Measurements from ENCODE around the gene GGTLC1.
"Not testable (repeated sequence)": the region's sequence is repeated elsewhere in the genome, so short reads cannot be mapped to it uniquely, and the experiment has no call there.

The GGTLC1 gene

GRCh38 chr20:23985790-23986225 is 2.8 kb downstream of the GGTLC1 start:
- not testable (repeated sequence) for H3K27ac Mint-ChIP-seq; H3K4me3 Mint-ChIP-seq; ATAC-seq (replicated peaks); H3K9me3 Mint-ChIP-seq; H3K36me3 Mint-ChIP-seq; H3K4me1 Mint-ChIP-seq; H3K27me3 Mint-ChIP-seq; DNase-seq

GRCh38 chr20:23985066-23985789 is 3.4 kb downstream of the GGTLC1 start:
- DNase-seq; ATAC-seq (replicated peaks); H3K27ac Mint-ChIP-seq; H3K36me3 Mint-ChIP-seq; H3K4me3 Mint-ChIP-seq; H3K27me3 Mint-ChIP-seq; H3K4me1 Mint-ChIP-seq; H3K9me3 Mint-ChIP-seq: not testable (repeated sequence)

- H3K27ac Mint-ChIP-seq; DNase-seq; ATAC-seq (replicated peaks); H3K27me3 Mint-ChIP-seq; H3K36me3 Mint-ChIP-seq; H3K4me1 Mint-ChIP-seq; H3K9me3 Mint-ChIP-seq; H3K4me3 Mint-ChIP-seq: not testable (repeated sequence)
Measured at GRCh38 chr20:23984476-23985023, 4.0 kb downstream of the GGTLC1 start.

GRCh38 chr20:23982112-23983018 is 6.2 kb downstream of the GGTLC1 start:
- H3K9me3 Mint-ChIP-seq; H3K36me3 Mint-ChIP-seq; H3K4me3 Mint-ChIP-seq; H3K27me3 Mint-ChIP-seq; H3K27ac Mint-ChIP-seq; ATAC-seq (replicated peaks); DNase-seq: not testable (repeated sequence)
- peaks cover 3 to 20% of the 10 kb centered on the region in 2 donors for H3K4me1 Mint-ChIP-seq

GRCh38 chr20:23981526-23981925 is 7.1 kb downstream of the GGTLC1 start:
- not testable (repeated sequence) for H3K36me3 Mint-ChIP-seq; H3K27ac Mint-ChIP-seq; H3K4me3 Mint-ChIP-seq; ATAC-seq (replicated peaks); H3K9me3 Mint-ChIP-seq; H3K27me3 Mint-ChIP-seq; DNase-seq
- peaks cover 3 to 20% of the 10 kb centered on the region in 2 donors for H3K4me1 Mint-ChIP-seq

- not testable (repeated sequence) for H3K9me3 Mint-ChIP-seq; H3K27ac Mint-ChIP-seq; ATAC-seq (replicated peaks); H3K4me3 Mint-ChIP-seq; DNase-seq; H3K27me3 Mint-ChIP-seq; H3K36me3 Mint-ChIP-seq
- H3K4me1 Mint-ChIP-seq = peaks cover 3 to 20% of the 10 kb centered on the region in 2 donors
Measured at GRCh38 chr20:23981014-23981413, 7.6 kb downstream of the GGTLC1 start.

- peaks cover 3 to 20% of the 10 kb centered on the region in 2 donors for H3K4me1 Mint-ChIP-seq
- not testable (repeated sequence) for DNase-seq; H3K9me3 Mint-ChIP-seq; H3K36me3 Mint-ChIP-seq; H3K4me3 Mint-ChIP-seq; ATAC-seq (replicated peaks); H3K27ac Mint-ChIP-seq; H3K27me3 Mint-ChIP-seq
Measured at GRCh38 chr20:23979899-23980811, 8.4 kb downstream of the GGTLC1 start.

- H3K4me3 Mint-ChIP-seq; H3K27ac Mint-ChIP-seq; DNase-seq; H3K27me3 Mint-ChIP-seq; H3K36me3 Mint-ChIP-seq; H3K9me3 Mint-ChIP-seq; ATAC-seq (replicated peaks): not testable (repeated sequence)
- peaks cover 3 to 20% of the 10 kb centered on the region in 2 donors for H3K4me1 Mint-ChIP-seq
Measured at GRCh38 chr20:23979380-23979779, 9.2 kb downstream of the GGTLC1 start.

GRCh38 chr20:23978457-23978856 is 10.1 kb downstream of the GGTLC1 start:
- H3K27ac Mint-ChIP-seq, DNase-seq, H3K27me3 Mint-ChIP-seq, H3K9me3 Mint-ChIP-seq, H3K36me3 Mint-ChIP-seq, H3K4me3 Mint-ChIP-seq: not testable (repeated sequence)
- H3K4me1 Mint-ChIP-seq = peaks cover 3 to 20% of the 10 kb centered on the region in 2 donors
- peak; percentile 31 to 39 for ATAC-seq (replicated peaks)

GRCh38 chr20:23974966-23975365 is 13.6 kb downstream of the GGTLC1 start:
- DNase-seq = no peak
- H3K27ac Mint-ChIP-seq = no peak overlapping the region
- no peaks in the 10 kb centered on the region for H3K36me3 Mint-ChIP-seq
- ATAC-seq (replicated peaks) = no peak
- no peak overlapping the region for H3K4me3 Mint-ChIP-seq
- H3K27me3 Mint-ChIP-seq = no peaks in the 10 kb centered on the region
- peaks cover 0 to 14% of the 10 kb centered on the region in 2 donors for H3K4me1 Mint-ChIP-seq
- peaks cover 0 to under 1% of the 10 kb centered on the region in 2 donors for H3K9me3 Mint-ChIP-seq

GRCh38 chr20:23971310-23971709 is 17.3 kb downstream of the GGTLC1 start:
- H3K27ac Mint-ChIP-seq = no peak overlapping the region
- H3K9me3 Mint-ChIP-seq = no peaks in the 10 kb centered on the region
- H3K27me3 Mint-ChIP-seq = no peaks in the 10 kb centered on the region
- H3K4me1 Mint-ChIP-seq = no peaks in the 10 kb centered on the region
- H3K36me3 Mint-ChIP-seq = no peaks in the 10 kb centered on the region
- peak in 1 of 2 donors; percentile 46 for ATAC-seq (replicated peaks)
- no peak overlapping the region for H3K4me3 Mint-ChIP-seq
- no peak for DNase-seq

- Mint-ChIP-seq H3K4me3 (no peak overlapping the region), H3K27ac (no peak overlapping the region), H3K27me3 (peaks cover 0 to 4% of the 10 kb centered on the region in 2 donors), H3K4me1 (no peaks in the 10 kb centered on the region), H3K9me3 (no peaks in the 10 kb centered on the region), H3K36me3 (no peaks in the 10 kb centered on the region)
- DNase-seq = no peak
- ATAC-seq (replicated peaks) = peak in 1 of 2 donors; percentile 19
Measured at GRCh38 chr20:23970049-23970448, 18.5 kb downstream of the GGTLC1 start.

GRCh38 chr20:23967616-23967979 is 21.0 kb downstream of the GGTLC1 start:
- ATAC-seq (replicated peaks) (no peak), DNase-seq (no peak)
- Mint-ChIP-seq H3K27ac (no peak overlapping the region), H3K4me1 (no peaks in the 10 kb centered on the region), H3K9me3 (peaks cover 0 to 2% of the 10 kb centered on the region in 2 donors), H3K4me3 (no peak overlapping the region), H3K27me3 (peaks cover 0 to 4% of the 10 kb centered on the region in 2 donors), H3K36me3 (no peaks in the 10 kb centered on the region)

Measured in stimulated activated naive B cell treated with anti-CD40 and anti-IgM and Interleukin-4, amounts not matched to agents 10 μg/mL and 1 μg/mL and 100 μg/mL, for 72 hours (primary cell).